Measurements from ENCODE around the gene KPNA6.

- TF ChIP-seq CTCF (IDR thresholded peaks at IDR 0.05; ENCODE audit: borderline replicate concordance, extremely low read depth, low read length, poor library complexity, severe bottlenecking) (no peak), EZH2 (IDR thresholded peaks at IDR 0.05; ENCODE audit: borderline replicate concordance, low read depth, low read length, severe bottlenecking) (no peak)
Measured at GRCh38 chr1:32192220-32192948, 84.5 kb downstream of the KPNA6 start.
